NCI-H2081 (cell line): ENCODE results near the gene CDK6.
"Not testable (repeated sequence)": the region's sequence is repeated elsewhere in the genome, so short reads cannot be mapped to it uniquely, and the experiment has no call there.

Experiments
- DNase-seq, 2 experiments: peaks; one replicate each; lab custom pipeline; 2025; lab: John Stamatoyannopoulos, UW

Gene CDK6

DNA sequence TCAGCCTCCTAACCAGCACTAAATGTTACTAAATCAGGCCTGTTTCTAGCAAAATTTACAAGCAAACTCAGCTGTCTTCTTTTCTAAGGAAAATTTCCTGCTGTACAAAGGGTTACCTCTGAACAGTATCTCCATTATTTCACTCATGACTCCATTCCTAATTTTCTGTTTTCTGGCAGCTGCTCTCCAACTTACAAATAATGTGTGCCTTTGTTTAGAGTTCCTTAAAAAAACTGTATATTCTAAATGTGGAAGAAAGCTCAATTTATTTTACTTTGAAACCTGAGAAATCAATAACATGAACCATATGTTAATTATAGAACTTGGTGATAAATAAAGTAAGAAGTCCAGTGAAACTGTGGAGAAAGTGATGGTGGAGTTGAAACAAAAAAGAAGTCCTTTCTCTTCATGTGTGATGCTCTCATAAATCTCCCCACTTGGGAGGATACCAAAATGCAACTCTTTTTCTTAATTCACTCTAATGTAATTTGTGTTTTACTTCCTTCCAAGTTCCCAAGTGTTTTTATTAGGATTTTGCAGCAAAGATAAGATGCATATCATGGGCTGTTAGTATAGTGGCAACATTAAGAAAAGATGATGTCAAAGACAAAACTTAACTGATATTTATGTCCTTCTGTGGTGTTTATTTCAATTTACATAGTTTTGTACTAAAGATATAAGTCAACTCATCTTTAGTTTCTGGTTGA lies 74.8 kb downstream of the CDK6 start:
- no peak for DNase-seq

DNA sequence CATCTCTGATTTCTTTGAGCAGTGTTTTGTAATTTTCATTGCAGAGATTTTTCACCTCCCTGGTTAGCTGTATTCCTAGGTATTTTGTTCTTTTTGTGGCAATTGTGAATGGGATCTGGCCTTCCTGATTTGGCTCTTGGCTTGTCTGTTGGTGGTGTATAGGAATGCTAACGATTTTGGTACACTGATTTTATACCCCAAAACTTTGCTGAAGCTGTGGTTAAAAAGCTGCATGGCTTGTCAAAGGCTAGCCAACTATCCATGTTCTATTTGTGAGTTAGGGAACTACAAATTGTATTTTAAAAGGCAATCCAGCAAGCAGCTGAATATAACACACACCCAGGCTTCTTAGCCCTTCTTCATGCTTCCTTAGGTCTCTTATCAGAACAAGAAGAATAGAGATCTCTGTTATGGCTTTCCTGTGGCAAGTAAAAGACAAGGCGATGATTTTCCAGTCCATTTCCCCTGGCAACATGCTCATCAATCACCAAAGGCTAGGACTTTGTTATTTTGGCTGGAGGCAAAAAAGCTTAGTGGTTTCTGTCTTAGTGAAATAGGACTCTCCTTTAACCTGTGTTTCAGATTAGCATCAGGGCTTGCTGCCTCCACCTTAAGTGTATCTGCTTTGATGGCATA lies 77.5 kb downstream of the CDK6 start:
- DNase-seq: no peak

DNA sequence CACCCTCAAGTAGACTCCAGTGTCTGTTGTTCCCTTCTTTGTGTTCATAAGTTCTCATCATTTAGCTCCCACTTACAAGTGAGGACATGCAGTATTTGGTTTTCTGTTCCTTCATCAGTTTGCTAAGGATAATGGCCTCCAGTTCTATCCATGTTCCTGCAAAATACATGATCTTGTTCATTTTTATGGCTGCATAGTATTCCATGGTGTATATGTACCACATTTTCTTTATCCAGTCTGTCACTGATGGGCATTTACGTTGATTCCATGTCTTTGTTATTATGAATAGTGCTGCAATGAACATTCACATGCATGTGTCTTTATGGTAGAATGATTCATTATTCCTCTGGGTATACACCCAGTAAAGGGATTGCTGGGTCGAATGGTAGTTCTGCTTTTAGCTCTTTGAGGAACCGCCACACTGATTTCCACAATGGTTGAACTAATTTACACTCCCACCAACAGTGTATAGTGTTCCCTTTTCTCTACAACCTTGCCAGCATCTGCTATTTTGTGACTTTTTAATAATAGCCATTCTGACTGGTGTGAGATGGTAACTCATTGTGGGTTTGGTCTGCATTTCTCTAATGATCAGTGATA lies 79.0 kb downstream of the CDK6 start:
- DNase-seq: not testable (repeated sequence)

DNA sequence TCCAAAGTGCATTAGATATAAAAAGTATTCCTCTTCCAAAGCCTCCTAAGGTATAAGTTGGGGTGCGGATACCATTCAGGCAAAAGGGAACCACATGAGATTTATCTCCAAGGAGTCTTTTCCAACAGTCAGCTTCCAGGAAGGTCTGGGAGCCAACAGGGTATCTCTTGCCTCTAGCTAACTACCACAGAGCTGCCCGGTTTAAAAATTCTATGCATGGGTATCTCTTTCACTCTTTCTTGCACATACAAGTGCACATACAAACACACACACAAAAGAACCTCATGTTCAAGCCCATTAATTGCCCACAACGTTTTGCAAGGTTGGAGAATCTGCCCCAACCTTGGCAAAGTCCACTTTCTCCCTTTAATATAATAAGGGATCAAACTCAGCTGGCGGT lies 80.7 kb downstream of the CDK6 start:
- no peak for DNase-seq

DNA sequence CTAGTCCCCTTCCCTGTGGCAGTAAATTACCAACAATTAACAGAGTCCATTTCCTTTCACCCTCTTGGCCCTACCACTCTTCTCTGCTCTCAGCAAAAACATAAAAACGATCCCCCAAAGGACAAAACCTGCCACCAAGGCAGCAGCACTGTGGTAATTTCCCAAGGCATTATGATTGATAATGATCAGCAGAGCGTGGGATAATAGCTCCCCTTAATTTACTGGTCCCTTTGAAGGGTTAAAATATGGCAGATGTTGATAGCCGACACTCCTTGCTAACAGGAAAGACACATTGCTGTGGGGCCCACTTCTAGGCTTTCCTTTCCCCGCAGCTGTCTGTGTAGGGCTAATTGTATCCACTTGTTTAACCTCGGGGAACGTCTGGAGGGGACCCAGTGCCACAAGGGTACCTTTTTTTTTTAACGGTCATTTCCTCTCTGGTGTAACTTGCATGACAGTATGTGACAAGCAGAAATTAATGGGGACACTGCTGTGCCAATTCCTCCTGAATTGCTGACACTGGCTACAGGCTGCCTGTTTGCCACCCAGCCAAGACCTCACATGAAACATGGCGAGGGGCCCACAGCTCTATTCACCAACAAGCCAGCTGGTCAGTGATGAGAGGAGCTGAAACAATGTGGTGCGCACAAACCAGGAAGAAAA lies 81.3 kb downstream of the CDK6 start:
- peak; percentile 54 to 80 for DNase-seq

DNA sequence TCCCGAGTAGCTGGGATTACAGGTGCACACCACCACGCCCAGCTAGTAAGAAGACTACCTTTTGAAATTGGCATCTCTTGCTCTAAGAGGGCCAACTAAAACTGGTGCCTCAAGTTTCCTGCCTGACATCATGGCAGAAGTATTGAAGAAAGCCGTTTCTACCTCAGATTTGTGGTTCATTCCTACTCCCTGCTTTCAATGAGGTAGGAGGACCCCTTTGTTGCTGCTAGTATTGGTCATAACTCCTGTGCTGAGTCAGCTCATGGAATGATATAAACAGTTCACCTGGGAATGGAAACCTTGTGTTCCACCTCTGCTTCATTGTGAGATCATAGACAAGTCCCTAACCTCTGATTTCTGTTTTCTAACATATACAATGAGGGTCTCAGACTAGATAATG lies 82.8 kb downstream of the CDK6 start:
- DNase-seq: no peak

DNA sequence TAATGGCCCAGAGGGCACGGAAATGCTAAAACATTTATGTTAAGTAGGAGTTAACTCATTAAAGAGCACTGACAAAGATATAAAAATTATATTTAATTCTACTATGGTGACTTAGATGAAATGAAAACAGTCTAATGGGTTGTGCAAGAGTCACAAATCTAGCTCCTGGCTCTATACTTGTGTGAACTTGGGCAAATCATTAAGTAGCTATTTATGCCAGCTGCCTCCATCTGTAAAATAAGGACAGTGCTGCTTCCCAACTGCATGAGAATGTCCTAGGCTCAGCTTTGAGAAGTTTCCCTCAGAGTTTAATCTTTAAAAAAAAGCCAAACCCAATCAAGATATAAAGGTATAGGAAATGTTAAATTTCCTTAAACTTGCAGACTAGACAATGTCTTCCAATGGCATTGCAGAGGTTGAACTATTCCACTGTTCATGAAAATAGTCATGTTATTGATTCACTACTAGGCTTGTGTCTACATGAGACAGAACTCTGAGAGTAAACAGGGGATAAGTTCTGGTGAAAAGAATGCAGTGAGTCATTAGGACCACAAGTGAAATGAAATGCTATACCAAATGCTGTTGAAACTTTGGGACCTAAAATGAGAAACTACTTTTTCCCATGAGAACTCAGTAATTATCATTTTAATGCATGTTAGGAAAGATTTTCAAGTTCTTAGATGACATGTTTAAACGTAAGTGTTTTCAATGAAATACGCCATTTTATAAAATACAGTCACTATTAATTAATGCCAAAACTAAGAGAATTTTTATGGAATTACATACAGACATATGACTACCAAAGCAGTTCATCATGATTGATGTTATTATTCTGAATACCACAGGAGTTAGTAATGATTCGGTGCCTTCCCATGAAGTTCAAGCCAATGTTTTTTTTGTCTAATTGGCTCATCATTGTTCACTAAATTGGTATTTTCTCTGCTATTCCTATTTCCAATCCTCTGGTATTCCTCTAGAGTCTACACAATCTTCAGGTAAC lies 84.2 kb downstream of the CDK6 start:
- DNase-seq: no peak

DNA sequence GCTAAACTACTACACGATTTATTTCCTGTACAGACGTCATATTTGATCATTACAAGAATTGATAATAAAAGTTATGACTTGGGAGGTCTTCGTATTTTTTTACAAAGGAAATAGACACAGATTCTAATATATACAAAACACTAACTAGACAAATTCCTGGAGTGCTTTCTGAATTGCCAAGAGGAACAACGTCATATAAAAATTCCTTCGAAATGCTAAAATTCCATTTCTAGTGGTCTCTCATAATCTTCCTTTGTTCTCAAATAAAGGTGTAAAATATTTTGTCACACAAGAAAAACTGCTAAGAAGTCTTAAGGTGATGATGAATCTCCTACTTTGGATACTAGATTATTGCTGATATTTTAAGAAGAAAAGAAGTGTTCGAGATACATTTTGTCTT lies 85.4 kb downstream of the CDK6 start:
- DNase-seq: no peak

DNA sequence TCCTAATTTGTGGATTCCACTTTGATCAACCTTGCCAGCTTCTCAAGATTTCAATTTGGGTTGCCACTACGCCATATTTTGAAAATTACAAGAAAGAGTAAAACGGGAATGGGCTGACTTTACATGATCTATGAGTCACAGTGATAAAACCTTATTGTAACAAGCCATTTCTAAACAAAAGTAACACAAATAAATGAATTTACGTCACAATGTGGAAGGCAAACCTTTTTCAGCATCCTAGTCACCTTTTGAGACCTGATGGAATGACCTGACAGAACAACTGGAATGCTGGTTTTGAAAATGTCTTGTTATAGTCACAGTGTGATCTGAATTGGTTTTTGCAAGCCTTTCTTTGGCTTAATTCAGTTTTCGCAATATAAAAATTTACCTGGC lies 85.9 kb downstream of the CDK6 start:
- no peak for DNase-seq

DNA sequence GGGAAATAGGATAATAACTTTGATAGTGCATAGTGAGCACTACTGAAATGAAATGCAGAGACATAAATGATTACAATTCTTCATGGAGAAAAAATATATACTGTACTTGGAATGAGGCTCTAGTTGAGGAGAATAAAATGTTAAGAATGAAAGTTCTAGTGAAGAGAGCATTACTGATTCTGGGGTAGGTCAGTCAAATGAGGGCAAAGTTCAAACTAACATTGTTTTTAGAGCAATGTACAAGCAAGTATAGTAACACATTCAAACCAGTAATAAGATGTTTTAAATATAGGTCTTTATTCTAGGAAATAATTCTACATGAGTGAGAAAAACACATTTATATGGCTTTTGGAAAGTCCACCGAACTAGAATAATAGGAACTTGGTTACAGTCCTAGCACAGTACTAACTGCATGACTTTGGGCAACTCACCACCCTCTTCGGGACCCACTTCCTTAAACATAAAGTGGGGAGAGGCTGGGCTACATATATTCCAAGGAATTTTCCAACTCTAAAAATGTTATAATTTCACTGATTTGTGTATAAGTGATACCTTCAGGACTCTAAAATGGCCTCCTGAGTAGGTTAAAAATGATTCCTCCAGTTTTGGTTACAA lies 86.4 kb downstream of the CDK6 start:
- no peak for DNase-seq

DNA sequence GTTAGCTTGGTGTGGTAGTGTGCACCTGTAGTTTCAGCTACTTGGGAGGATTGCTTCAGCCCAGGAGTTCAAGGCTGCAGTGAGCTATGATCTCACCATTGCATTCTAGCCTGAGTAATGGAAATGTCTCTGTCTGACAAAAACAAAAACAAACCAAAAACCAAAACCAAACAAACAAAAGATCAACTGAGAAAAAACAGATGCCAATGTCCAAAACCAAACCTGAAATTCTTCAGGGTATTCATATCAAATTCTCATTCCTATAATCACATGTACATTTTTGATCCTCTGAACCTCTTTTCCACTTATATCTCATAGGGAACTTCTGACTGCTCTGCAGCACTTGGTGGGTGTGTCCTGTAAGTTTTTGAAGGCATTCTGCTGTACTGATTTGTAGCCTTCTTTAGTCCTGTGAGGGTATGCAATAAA lies 87.0 kb downstream of the CDK6 start:
- DNase-seq: no peak

DNA sequence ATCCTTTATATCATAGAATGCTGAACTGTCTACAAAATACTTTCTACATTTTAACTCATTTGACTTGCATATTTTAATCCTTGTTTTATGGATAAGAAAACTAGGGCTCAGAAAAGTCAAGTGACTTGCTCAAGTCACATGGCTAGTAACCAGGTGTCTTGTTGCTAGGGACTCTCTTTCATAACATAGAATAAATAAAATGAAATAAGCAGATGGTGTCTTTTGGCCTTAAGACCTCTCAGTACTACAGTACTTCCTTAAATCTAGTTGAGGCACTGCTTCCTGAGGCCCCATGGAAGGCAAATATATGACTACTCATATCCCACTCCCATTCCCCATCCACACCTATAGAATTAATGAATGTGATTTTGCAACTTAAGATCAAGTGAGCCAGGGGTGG lies 87.9 kb downstream of the CDK6 start:
- no peak for DNase-seq

DNA sequence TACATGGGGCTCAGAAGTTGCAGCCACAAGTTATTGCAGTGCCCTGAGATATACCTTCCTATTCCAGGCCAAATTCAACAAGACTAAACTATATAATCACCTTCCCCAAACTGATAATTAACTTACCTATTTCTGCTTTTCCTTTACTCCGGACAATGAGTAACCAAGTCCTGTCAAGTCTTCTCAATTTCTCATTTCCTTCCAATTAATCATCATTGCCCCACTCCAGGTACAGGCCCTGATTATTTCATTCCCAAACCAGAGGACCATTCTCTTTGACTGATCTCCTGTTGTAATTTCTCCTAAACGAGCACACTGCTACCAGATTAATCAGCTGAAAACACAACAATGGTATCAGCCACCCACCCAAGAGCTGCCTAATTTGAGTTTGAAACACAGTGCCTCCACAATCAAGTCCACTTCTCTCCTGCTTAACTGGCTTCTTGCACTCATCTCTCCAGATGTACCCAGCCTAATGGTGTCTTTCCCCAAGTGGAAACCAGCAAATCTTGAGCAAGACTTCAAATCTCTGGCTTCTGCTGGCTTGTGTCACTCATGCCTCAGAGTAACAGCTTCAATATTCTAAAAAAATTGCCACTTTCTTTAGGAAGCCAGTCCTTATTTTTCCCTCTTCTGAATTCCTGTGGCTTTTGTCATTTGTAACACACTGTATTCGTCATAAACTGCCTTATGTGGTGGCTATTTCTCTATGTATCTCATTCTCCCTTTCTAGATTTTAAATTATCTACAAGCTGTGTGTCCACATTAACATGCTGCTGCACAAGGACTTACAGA lies 89.1 kb downstream of the CDK6 start:
- no peak for DNase-seq

DNA sequence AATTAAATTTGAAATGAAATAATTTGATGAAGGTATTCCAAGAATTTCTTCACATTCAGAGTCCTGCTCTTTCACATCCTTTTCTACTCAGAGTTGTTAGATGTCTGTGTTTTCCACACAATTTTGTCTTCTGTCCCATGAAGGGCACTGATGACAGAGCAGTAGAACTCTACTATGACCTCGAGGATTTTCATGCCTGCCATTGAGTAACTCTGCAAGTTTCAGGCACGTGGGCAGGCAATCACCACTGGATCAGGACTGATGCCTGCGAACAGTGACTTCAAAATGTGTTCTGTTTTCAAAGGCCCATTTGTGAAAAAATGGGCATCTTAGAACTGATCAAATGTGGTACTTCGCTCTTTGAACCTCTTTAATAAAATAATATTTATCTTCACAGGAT lies 91.1 kb downstream of the CDK6 start:
- DNase-seq: no peak

DNA sequence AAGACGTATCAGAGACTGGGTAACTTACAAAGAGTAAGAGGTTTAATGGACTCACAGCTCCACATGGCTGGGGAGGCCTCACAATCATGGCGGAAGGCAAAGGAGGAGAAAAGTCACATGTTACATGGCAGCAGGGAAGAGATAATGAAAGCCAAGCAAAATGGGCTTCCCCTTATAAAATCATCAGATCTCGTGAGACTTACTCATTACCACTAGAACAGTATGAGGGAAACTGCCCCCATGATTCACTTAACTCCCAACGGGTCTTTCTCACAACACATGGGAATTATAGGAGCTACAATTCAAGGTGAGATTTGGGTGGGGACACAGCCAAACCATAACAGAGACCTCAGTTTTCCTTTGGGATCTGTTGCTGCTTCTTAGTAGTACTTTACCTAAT lies 92.2 kb downstream of the CDK6 start:
- DNase-seq: not testable (repeated sequence)

DNA sequence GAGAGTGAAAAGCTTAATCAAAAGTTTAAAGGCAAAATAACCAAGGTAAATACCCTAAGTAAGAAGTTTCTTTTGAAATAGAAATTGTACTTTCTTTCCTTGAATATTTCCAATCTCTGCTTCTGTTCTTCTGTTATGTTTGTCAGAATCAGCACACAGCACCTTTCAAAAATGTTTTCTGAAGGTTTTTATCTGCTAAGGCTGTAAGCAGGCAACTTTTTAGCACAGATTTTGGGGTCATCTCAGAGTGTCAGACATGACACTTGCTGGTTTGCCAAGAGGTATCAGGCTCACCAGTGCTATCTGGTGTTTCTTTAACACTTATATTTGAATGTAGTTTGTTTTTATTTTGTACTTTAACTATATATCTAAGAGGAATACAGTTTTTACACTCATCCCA lies 94.2 kb downstream of the CDK6 start:
- DNase-seq: no peak

DNA sequence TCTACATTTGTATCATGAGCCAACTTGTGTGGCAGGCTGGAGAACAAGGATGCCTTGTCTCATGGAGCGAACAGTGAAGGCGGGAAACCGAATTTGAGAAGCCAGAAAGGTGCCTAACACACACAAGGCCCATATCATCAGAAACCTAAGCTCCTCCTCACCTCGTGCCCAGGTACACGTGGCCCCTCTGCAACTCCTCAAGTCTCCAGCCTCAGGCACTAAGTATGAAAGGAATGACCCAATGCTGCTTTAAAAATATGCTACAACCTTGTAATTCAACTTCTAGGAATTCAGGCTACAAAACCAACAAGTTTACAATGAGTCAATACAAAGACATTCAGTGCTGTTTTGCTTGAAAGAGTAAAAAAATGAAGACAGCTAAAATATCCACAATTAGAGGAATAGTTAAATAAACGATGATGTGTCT lies 95.7 kb downstream of the CDK6 start:
- no peak for DNase-seq

DNA sequence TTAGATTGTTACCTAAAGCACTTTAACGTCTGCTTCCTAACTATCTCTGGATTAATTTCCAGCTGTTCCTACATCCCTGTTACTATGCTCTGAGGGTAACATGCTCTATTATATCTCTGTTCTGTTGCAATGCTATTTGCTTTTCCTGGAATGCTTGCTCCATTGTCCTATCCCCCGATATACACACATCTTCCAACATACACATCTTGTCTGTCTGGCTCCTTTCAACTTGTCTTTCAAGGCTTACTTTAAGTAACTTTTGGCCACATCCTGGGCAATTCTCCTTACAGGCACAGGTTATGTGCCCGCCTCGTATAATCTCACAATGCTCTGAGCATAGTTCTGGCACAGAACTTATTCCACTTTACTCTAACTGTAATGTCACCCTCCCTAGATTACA lies 96.2 kb downstream of the CDK6 start:
- no peak for DNase-seq

DNA sequence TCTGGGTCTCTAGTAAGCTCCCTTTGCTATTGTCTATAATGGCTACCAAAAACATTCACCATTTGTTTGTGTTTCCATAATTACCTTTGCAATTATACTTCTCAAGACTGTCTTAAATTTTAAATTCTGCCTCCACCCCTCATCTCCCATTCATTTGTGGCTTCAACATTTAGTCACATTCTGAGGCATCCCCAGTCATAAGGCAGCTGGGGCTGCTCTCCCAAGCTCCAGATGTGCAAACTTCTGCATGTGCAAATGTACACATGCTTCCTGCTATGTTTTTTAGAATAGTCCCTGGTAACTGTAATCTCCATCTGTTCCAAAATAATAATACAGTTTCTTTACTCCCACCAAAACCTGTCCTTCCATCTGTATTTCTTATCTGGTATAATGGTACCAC lies 97.3 kb downstream of the CDK6 start:
- DNase-seq: no peak

DNA sequence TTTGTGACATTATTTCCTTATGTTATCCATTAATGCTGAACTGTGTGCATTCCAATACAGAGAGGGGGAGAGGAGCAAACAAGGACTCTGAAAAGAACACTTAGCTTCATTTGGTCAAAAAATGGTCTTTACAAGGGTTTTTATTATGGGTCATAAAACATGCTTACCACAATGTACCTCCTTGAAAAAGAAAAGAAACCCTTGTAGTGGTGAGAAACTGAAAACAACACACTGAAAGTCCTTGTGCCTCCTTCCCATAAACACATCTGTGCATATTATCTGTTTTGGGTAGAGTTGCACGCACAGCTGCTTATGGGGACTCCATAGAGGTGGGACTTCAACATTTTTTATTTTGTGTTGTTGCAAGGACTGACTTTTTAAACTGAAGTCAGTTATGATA lies 98.7 kb downstream of the CDK6 start:
- no peak for DNase-seq

DNA sequence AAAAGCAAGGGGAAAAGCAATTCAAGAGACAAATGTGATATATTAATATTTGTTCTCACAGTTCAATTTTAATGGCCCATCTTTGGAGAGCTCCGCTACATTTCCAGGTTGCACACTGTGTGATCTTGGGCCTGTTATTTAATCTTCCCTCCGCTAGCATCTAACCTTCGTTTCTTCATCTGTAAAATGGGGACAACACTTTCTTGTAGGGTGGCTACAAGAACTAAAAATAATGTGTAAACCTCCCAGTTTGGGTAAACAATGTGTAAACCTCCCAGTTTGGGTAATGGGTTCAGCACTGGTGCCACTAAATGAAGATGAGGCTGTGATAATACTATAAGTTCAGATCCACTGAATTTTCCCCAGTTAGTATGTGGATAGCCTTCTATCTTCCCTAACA lies 99.5 kb downstream of the CDK6 start:
- DNase-seq: no peak
